GM23248 (cell line): ENCODE data around the gene CFAP54. TPM values are rescaled to one million over a fixed set of nuclear protein-coding genes. Genes with fewer than 3 reads are reported as not detected.

Experiments used
- DNase-seq: peaks from one replicate; pipeline ENCODE4 v3.0.0-alpha.2; 2015
- H2AFZ ChIP-seq: fragments of 200-600 bp; sonication (generic); 2 replicates; pipeline ENCODE4 v1.6.1; 2016; ENCODE audit warnings: antibody characterized with exemption
- H3F3A ChIP-seq: fragments of 200-600 bp; sonication (generic); 2 replicates; pipeline ENCODE4 v1.6.1; 2016; ENCODE audit warnings: mild to moderate bottlenecking, antibody characterized with exemption, mixed run types; ENCODE audit not compliant: insufficient read depth
- H3K27ac ChIP-seq: fragments of 200-600 bp; sonication (generic); 2 replicates; pipeline ENCODE4 v1.5.1; 2016; ENCODE audit warnings: mild to moderate bottlenecking
- H3K27me3 ChIP-seq: fragments of 200-600 bp; sonication (generic); replicated peaks from 2 replicates; pipeline ENCODE4 v1.6.1; 2016; ENCODE audit warnings: mild to moderate bottlenecking; ENCODE audit not compliant: insufficient read depth
- H3K36me3 ChIP-seq: fragments of 200-600 bp; sonication (generic); 2 replicates; pipeline ENCODE4 v1.6.1; 2016; ENCODE audit warnings: low read depth, mild to moderate bottlenecking
- H3K4me1 ChIP-seq: fragments of 200-600 bp; sonication (generic); 2 replicates; pipeline ENCODE4 v1.6.1; 2016; ENCODE audit warnings: mild to moderate bottlenecking; ENCODE audit not compliant: insufficient read depth
- H3K4me2 ChIP-seq: fragments of 200-600 bp; sonication (generic); one replicate; pipeline ENCODE4 v1.6.1; 2016; ENCODE audit warnings: mild to moderate bottlenecking; ENCODE audit not compliant: unreplicated experiment
- H3K4me3 ChIP-seq: fragments of 200-600 bp; sonication (generic); 2 replicates; pipeline ENCODE4 v1.5.1; 2016; ENCODE audit warnings: mild to moderate bottlenecking
- H3K79me2 ChIP-seq: fragments of 200-600 bp; sonication (generic); 2 replicates; pipeline ENCODE4 v1.6.1; 2016; ENCODE audit warnings: mild to moderate bottlenecking; ENCODE audit not compliant: insufficient read depth
- H3K9ac ChIP-seq: fragments of 200-600 bp; sonication (generic); 2 replicates; pipeline ENCODE4 v1.6.1; 2016; ENCODE audit warnings: mild to moderate bottlenecking
- H3K9me2 ChIP-seq: fragments of 200-600 bp; sonication (generic); 2 replicates; pipeline ENCODE4 v1.6.1; 2016; ENCODE audit warnings: mixed run types, mild to moderate bottlenecking, moderate library complexity; ENCODE audit not compliant: insufficient read depth
- H3K9me3 ChIP-seq: fragments of 200-600 bp; sonication (generic); one replicate; pipeline ENCODE4 v1.6.1; 2017; ENCODE audit warnings: low read depth
- H4K20me1 ChIP-seq: fragments of 200-600 bp; sonication (generic); 2 replicates; pipeline ENCODE4 v1.6.0; 2016; ENCODE audit not compliant: insufficient read depth
- EZH2 ChIP-seq: fragments of 200-600 bp; sonication (generic); IDR thresholded peaks from 2 replicates; pipeline ENCODE4 v1.6.1; 2018; ENCODE audit warnings: antibody characterized with exemption, mild to moderate bottlenecking; ENCODE audit not compliant: insufficient read depth, poor library complexity, severe bottlenecking
- EZH2phosphoT487 ChIP-seq: fragments of 200-600 bp; sonication (generic); IDR thresholded peaks from 2 replicates; pipeline ENCODE4 v1.6.1; 2018; ENCODE audit warnings: antibody characterized with exemption, moderate library complexity, mild to moderate bottlenecking, low read depth; ENCODE audit not compliant: insufficient read depth
- WGBS, 2 experiments: methylation state at CpG; one replicate each; pipeline ENCODE4 v1.1.6; 2015 to 2017; ENCODE audit warnings: low lambda C conversion rate in 2 of 2, low coverage in 1 of 2; ENCODE audit errors: missing lambda C conversion rate in 2 of 2; 5-methylcytosine and 5-hydroxymethylcytosine counted together
- in situ Hi-C: fragments of 300-500 bp; cut with MboI; formaldehyde crosslinking; loops from 2 replicates; pipeline ENCODE4 v1.15.0; 2020
- polyA plus RNA-seq: library from polyadenylated mRNA; unstranded; fragments of >200 nt; fragmentation: Nextera tagmentation; extraction: Ambion mirVana; gene quantifications from 2 replicates; pipeline ENCODE4 v1.2.1, GENCODE V29; 2016
- total RNA-seq: library from RNA; depleted of rRNA; stranded (reverse); fragments of >200 nt; shearing (Covaris generic); gene quantifications from 2 replicates; pipeline ENCODE4 v1.2.3, GENCODE V29; 2014

The CFAP54 gene
- total and polyA plus RNA-seq, 2 experiments from 2014 or later = 0.32 to 1.2 TPM

- Histone ChIP-seq H3K4me2 (no peak overlapping the region), H3K27me3 (no peaks in the 10 kb centered on the region), H3K27ac (no peak overlapping the region), H3K79me2 (no peaks in the 10 kb centered on the region), H3K36me3 (no peaks in the 10 kb centered on the region), H3K9ac (no peak overlapping the region), H3K9me2 (no peaks in the 10 kb centered on the region), H3F3A (peaks cover 29% of the 10 kb centered on the region), H3K4me3 (no peak overlapping the region), H2AFZ (no peak overlapping the region), H3K9me3 (no peaks in the 10 kb centered on the region), H4K20me1 (no peaks in the 10 kb centered on the region), H3K4me1 (peaks cover 10% of the 10 kb centered on the region)
- in situ Hi-C loops = no loop called here
- TF ChIP-seq EZH2phosphoT487 (no peak), EZH2 (no peak)
- DNase-seq = no peak
- 97 to 98% methylated on average over 5 of the region's 5 CpGs for WGBS, 2 experiments
These were observed 7.3 kb upstream of the CFAP54 start for GRCh38 chr12:96482086-96482485.

- WGBS, 2 experiments = 30 to 46% methylated on average over 2 of the region's 2 CpGs
- no peak overlapping the region for H2AFZ ChIP-seq
- no peaks in the 10 kb centered on the region for H3K36me3 ChIP-seq
- H4K20me1 ChIP-seq = no peaks in the 10 kb centered on the region
- peaks cover 19% of the 10 kb centered on the region for H3K4me1 ChIP-seq
- in situ Hi-C loops = no loop called here
- H3K4me2 ChIP-seq = no peak overlapping the region
- H3K9me3 ChIP-seq = no peaks in the 10 kb centered on the region
- no peak overlapping the region for H3K9ac ChIP-seq
- H3K27ac ChIP-seq = no peak overlapping the region
- no peaks in the 10 kb centered on the region for H3K9me2 ChIP-seq
- DNase-seq = no peak
- H3K4me3 ChIP-seq = no peak overlapping the region
- no peaks in the 10 kb centered on the region for H3K79me2 ChIP-seq
- TF ChIP-seq EZH2 = no peak
- TF ChIP-seq EZH2phosphoT487 = no peak
- no peaks in the 10 kb centered on the region for H3K27me3 ChIP-seq
- peaks cover 37% of the 10 kb centered on the region for H3F3A ChIP-seq
These were observed 6.3 kb upstream of the CFAP54 start for GRCh38 chr12:96483116-96483515.

- in situ Hi-C loops = no loop called here
- H3K9me2 ChIP-seq = no peaks in the 10 kb centered on the region
- H3K4me2 ChIP-seq = peak overlapping the region; percentile 26
- no peaks in the 10 kb centered on the region for H4K20me1 ChIP-seq
- no peak overlapping the region for H2AFZ ChIP-seq
- H3K9ac ChIP-seq = peak overlapping the region; percentile 42
- TF ChIP-seq EZH2phosphoT487 (no peak), EZH2 (no peak)
- peak overlapping the region; percentile 93 for H3K27ac ChIP-seq
- H3K79me2 ChIP-seq = no peaks in the 10 kb centered on the region
- WGBS, 2 experiments = 64% methylated on average over 12 of the region's 12 CpGs
- peaks cover 34% of the 10 kb centered on the region for H3K4me1 ChIP-seq
- no peaks in the 10 kb centered on the region for H3K27me3 ChIP-seq
- no peaks in the 10 kb centered on the region for H3K36me3 ChIP-seq
- H3K4me3 ChIP-seq = no peak overlapping the region
- peaks cover 47% of the 10 kb centered on the region for H3F3A ChIP-seq
- H3K9me3 ChIP-seq = no peaks in the 10 kb centered on the region
- peak; percentile 92 for DNase-seq
These were observed 2.4 kb upstream of the CFAP54 start for GRCh38 chr12:96486751-96487613.

- Histone ChIP-seq H3K4me2 (peak overlapping the region; percentile 16), H3K9ac (peak overlapping the region; percentile 42), H3K36me3 (no peaks in the 10 kb centered on the region), H3K4me3 (no peak overlapping the region), H3K4me1 (peaks cover 34% of the 10 kb centered on the region), H3K9me2 (no peaks in the 10 kb centered on the region), H3K27me3 (no peaks in the 10 kb centered on the region), H3K27ac (peak overlapping the region; percentile 93), H3F3A (peaks cover 47% of the 10 kb centered on the region), H2AFZ (no peak overlapping the region), H4K20me1 (no peaks in the 10 kb centered on the region), H3K9me3 (no peaks in the 10 kb centered on the region), H3K79me2 (no peaks in the 10 kb centered on the region)
- in situ Hi-C loops = no loop called here
- TF ChIP-seq EZH2phosphoT487 (no peak), EZH2 (no peak)
- WGBS, 2 experiments = 64 to 69% methylated on average over 3 of the region's 3 CpGs
- DNase-seq = no peak
These were observed 1.7 kb upstream of the CFAP54 start for GRCh38 chr12:96487634-96488033.
